GM12891 (cell line): ENCODE measurements around the gene SPSB3.

ENCODE experiments used
- PAX5 ChIP-seq: IDR thresholded peaks from 2 replicates; pipeline ENCODE4 v1.6.1; 2011; ENCODE audit warnings: low read length, moderate library complexity, mild to moderate bottlenecking; ENCODE audit not compliant: insufficient read depth, severe bottlenecking
- POLR2A ChIP-seq: IDR thresholded peaks from 2 replicates; pipeline ENCODE4 v1.6.1; 2011; ENCODE audit warnings: low read depth, low read length, control low read depth
- POLR2AphosphoS5 ChIP-seq: IDR thresholded peaks from 2 replicates; pipeline ENCODE4 v1.6.1; 2011; ENCODE audit warnings: low read depth, low read length, control low read depth
- POU2F2 ChIP-seq: IDR thresholded peaks from 2 replicates; pipeline ENCODE4 v1.6.1; 2011; ENCODE audit warnings: low read depth, mild to moderate bottlenecking, control low read depth, low read length, moderate library complexity
- SPI1 ChIP-seq: IDR thresholded peaks from 2 replicates; pipeline ENCODE4 v1.6.1; 2011; ENCODE audit warnings: low read depth, low read length, control low read depth
- TAF1 ChIP-seq: IDR thresholded peaks from 2 replicates; pipeline ENCODE4 v1.6.1; 2011; ENCODE audit warnings: low read depth, low read length, control low read depth

DNA sequence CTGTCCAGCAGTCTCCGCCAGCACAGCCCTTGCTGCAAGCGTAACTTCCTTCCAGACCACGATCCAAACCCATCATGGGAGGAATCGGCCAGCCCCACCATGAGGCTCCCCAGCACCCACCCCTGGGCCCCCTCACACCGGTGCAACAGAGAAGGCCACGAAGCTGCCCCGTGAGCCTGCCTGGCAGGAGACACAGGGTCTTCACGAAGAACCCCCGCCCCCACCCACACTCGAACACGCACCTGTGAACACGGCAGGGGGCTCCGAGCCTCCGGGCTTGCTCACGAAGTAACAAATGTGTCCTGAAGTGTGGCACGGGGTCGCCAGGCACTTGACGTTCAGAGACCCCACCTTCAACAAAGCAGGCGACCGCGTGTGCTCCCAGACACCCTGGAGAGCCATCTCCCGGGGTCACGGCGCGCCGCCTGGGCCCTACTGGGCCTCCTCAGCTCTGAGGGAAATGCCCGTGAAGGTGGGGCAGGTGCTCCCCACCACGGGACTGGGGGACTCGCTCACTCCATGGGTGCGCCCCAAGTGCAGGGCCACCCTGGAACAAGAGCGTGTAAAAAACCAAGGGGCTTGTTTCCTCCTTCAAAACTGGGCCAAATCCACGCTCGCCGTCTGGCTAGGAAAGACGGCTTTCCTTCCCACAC is 36.6 kb upstream of the SPSB3 start:
- TF ChIP-seq POLR2AphosphoS5: no peak
- TF ChIP-seq SPI1: no peak
- no peak for TF ChIP-seq POLR2A
- TF ChIP-seq PAX5: no peak
- TF ChIP-seq TAF1: no peak
- TF ChIP-seq POU2F2: no peak
